Osteocyte (in vitro differentiated cells): Measurements from ENCODE around the gene DMD. TPM values are rescaled to one million over a fixed set of nuclear protein-coding genes. Genes with fewer than 3 reads are reported as not detected.

Experiments used
- DNase-seq: peaks from one replicate; pipeline ENCODE4 v3.0.0; 2021; ENCODE audit warnings: mixed read lengths; ENCODE audit not compliant: unreplicated experiment; ENCODE audit errors: extremely low spot score
- H3K27ac Mint-ChIP-seq: one replicate; pipeline ENCODE4 v1.8.0; 2021; ENCODE audit warnings: mild to moderate bottlenecking, mixed read lengths; ENCODE audit not compliant: unreplicated experiment
- H3K27me3 Mint-ChIP-seq: one replicate; pipeline ENCODE4 v1.8.0; 2021; ENCODE audit warnings: mixed read lengths; ENCODE audit not compliant: unreplicated experiment
- H3K36me3 Mint-ChIP-seq: one replicate; pipeline ENCODE4 v1.8.0; 2021; ENCODE audit warnings: mixed read lengths; ENCODE audit not compliant: unreplicated experiment
- H3K4me1 Mint-ChIP-seq: one replicate; pipeline ENCODE4 v1.8.0; 2021; ENCODE audit warnings: mixed read lengths; ENCODE audit not compliant: unreplicated experiment
- H3K4me3 Mint-ChIP-seq: one replicate; pipeline ENCODE4 v1.8.0; 2021; ENCODE audit warnings: mild to moderate bottlenecking, moderate library complexity, mixed read lengths; ENCODE audit not compliant: unreplicated experiment
- H3K9me3 Mint-ChIP-seq: one replicate; pipeline ENCODE4 v1.8.0; 2021; ENCODE audit warnings: mixed read lengths; ENCODE audit not compliant: unreplicated experiment
- total RNA-seq: library from RNA; stranded (reverse); gene quantifications from 2 replicates; pipeline ENCODE4 v1.2.1, GENCODE V29; 2021
- TF ChIP-seq, protein P1 (sequence below): fragments of 200-600 bp; sonication (generic); IDR thresholded peaks from 2 replicates; pipeline ENCODE4 v1.5.0; 2021; ENCODE audit warnings: antibody characterized with exemption, mild to moderate bottlenecking, moderate library complexity

Gene DMD
- total RNA-seq, 1 donor from 2014 or later: 317 TPM

GRCh38 chrX:31429915-31430314, 1781.4 kb downstream of the DMD start:
- DNase-seq: no peak
- Mint-ChIP-seq H3K4me1 (peaks cover 32% of the 10 kb centered on the region), H3K27ac (no peak overlapping the region), H3K4me3 (no peak overlapping the region), H3K27me3 (no peaks in the 10 kb centered on the region), H3K9me3 (peaks cover 15% of the 10 kb centered on the region), H3K36me3 (no peaks in the 10 kb centered on the region)
- TF ChIP-seq, protein P1, sequence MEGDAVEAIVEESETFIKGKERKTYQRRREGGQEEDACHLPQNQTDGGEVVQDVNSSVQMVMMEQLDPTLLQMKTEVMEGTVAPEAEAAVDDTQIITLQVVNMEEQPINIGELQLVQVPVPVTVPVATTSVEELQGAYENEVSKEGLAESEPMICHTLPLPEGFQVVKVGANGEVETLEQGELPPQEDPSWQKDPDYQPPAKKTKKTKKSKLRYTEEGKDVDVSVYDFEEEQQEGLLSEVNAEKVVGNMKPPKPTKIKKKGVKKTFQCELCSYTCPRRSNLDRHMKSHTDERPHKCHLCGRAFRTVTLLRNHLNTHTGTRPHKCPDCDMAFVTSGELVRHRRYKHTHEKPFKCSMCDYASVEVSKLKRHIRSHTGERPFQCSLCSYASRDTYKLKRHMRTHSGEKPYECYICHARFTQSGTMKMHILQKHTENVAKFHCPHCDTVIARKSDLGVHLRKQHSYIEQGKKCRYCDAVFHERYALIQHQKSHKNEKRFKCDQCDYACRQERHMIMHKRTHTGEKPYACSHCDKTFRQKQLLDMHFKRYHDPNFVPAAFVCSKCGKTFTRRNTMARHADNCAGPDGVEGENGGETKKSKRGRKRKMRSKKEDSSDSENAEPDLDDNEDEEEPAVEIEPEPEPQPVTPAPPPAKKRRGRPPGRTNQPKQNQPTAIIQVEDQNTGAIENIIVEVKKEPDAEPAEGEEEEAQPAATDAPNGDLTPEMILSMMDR: no peak

DNA sequence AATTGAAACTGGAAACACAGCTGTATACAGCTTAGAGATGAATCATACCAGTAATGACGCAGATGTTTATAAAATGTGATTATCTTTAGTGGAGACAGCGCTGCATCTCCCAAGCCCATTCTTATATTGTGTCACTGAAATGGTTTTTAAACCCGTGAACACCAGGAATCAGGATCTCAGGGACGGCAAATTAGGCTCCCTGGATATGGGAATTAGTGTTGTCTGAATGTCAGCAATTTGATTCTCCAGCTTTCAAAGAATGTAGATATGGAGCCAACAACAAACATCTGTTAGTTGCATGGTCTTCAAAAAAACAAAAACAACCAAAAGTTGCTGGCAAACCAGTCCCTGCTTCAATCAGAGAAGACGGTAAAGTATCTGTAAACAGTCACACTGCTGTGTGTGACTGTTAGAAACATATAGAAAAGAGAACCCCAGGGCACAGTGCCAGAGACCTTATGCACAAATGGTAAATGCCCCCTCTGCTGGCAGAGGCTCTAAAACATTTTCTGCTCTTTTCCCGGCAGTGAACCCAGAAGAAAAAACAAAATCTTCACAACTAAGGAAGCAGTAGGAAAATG, 1787.7 kb downstream of the DMD start:
- H3K36me3 Mint-ChIP-seq: no peaks in the 10 kb centered on the region
- H3K27ac Mint-ChIP-seq: peak overlapping the region; percentile 48
- DNase-seq: no peak
- peaks cover 41% of the 10 kb centered on the region for H3K4me1 Mint-ChIP-seq
- H3K9me3 Mint-ChIP-seq: peaks cover 18% of the 10 kb centered on the region
- TF ChIP-seq, protein P1: peak; percentile 70
- H3K4me3 Mint-ChIP-seq: no peak overlapping the region
- H3K27me3 Mint-ChIP-seq: no peaks in the 10 kb centered on the region

DNA sequence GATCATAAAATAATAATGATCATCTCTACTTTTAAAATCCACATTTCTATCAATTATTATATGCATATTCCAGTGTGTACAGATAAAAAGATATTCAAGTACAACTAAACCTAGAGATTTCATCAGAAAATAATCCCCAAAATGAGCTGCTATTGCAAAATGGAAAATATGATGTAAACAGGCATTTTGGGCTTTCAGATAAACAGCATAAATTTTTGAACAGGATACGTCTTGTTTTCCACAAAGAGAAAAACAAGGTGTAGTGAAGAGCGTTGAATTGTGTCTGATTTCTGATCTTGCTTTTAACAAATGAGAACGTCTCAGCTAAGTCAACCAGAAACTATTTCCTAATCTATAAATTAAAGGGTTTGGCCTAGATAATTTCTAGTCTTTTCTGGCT, 1789.9 kb downstream of the DMD start:
- Mint-ChIP-seq H3K27me3 (no peaks in the 10 kb centered on the region), H3K4me3 (no peak overlapping the region), H3K36me3 (no peaks in the 10 kb centered on the region), H3K9me3 (peaks cover 15% of the 10 kb centered on the region), H3K4me1 (peaks cover 35% of the 10 kb centered on the region), H3K27ac (no peak overlapping the region)
- no peak for DNase-seq
- TF ChIP-seq, protein P1: no peak

DNA sequence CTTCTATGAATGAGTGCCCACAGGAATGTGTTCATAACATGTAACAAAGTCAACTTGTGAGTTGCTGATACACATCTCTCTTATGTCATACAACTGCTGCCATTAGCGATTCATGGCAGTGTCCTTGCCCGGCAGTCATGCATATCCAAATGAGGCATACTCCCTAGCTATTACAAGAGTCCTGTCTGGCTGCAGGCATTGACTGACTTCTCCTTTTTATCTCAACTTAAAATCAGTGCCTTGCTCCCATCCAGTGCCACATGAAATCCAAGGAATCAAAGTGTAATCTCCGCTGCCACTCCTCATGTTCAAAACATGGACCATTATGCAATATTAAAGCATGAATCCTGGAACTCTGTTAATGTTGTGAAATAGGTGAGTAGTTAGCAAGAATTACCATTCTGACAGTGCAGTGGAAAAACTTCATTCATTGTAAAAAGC, 1790.6 kb downstream of the DMD start:
- H3K9me3 Mint-ChIP-seq: peaks cover 14% of the 10 kb centered on the region
- peaks cover 28% of the 10 kb centered on the region for H3K4me1 Mint-ChIP-seq

DNA sequence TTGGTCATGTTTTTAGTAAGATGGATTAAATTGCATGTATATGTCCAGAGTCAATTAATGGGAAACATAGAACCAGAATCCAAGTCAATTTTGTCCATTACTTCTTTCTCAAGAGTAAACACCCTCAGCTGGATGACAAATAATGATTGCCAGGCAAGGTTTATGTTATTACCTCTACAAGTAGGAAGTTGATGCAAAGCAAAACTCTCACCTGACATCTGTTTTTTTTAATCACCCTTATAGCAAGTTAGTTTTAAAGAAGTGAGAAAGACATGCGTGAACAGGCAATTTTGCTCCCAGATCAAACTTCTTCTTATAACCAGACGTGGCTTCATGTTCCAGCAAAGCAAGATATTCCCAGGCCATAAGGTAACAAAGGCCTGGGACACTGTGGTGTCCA, 1791.0 kb downstream of the DMD start:
- H3K27ac Mint-ChIP-seq: no peak overlapping the region
- DNase-seq: no peak
- H3K4me1 Mint-ChIP-seq: peaks cover 25% of the 10 kb centered on the region
- no peak overlapping the region for H3K4me3 Mint-ChIP-seq
- TF ChIP-seq, protein P1: no peak
- peaks cover 15% of the 10 kb centered on the region for H3K9me3 Mint-ChIP-seq
- H3K27me3 Mint-ChIP-seq: no peaks in the 10 kb centered on the region
- no peaks in the 10 kb centered on the region for H3K36me3 Mint-ChIP-seq

More for the DNA sequence above, 1790.6 kb downstream of the DMD start:
- Mint-ChIP-seq H3K27ac (no peak overlapping the region), H3K36me3 (no peaks in the 10 kb centered on the region), H3K27me3 (no peaks in the 10 kb centered on the region), H3K4me3 (no peak overlapping the region)
- TF ChIP-seq, protein P1: no peak
- DNase-seq: no peak
